K562 (cell line): Measurements from ENCODE around the gene VRK1. TPM values are rescaled to one million over a fixed set of nuclear protein-coding genes. Genes with fewer than 3 reads are reported as not detected.

Experiments
- ATAC-seq: fragments of 200-7000 bp; cut with Tn5 transposase; 3 replicates; pipeline ENCODE4 v1.9.1; 2020; ENCODE audit warnings: moderate library complexity
- BruUV-seq: library from RNA; stranded (reverse); fragments of 400-500 nt; replicated peaks from 2 replicates; lab custom pipeline; 2021; lab: Mats Ljungman, UMichigan
- CTCF ChIA-PET: fragments of 300-600 bp; formaldehyde crosslinking; extraction: SDS; loops from one replicate; lab custom pipeline; 2021; ENCODE audit warnings: low intra/inter-chr PET ratio; lab: Yijun Ruan, JAX
- POLR2A ChIA-PET: fragments of 300-600, 350-650 bp; sonication (Branson Sonifier 250); formaldehyde crosslinking; extraction: SDS; loops from one replicate; lab custom pipeline; 2021; ENCODE audit warnings: antibody characterized with exemption, inconsistent platforms; lab: Yijun Ruan, JAX
- DNase-seq, 4 experiments: peaks; one replicate each; pipeline versions ENCODE4 v3.0.0 to v3.0.0-alpha.2; 2011 to 2018; ENCODE audit warnings: low spot score in 3 of 4, mixed read lengths in 3 of 4; ENCODE audit errors: extremely low read depth in 1 of 4
- FAIRE-seq: peaks from 2 replicates; lab custom pipeline; 2011; peaks lifted over from hg19 to GRCh38; lab: Jason Lieb, UNC
- H2AFZ ChIP-seq: 2 replicates; pipeline ENCODE4 v1.6.0; 2011; ENCODE audit warnings: low read depth, low read length, control low read depth, inconsistent platforms
- H3K27ac ChIP-seq: fragments of 200-600 bp; 3 replicates; pipeline ENCODE4 v1.8.0; 2011; ENCODE audit warnings: low read depth, mild to moderate bottlenecking, control low read depth, inconsistent platforms, low read length, moderate library complexity, mixed read lengths; ENCODE audit errors: extremely low read depth
- H3K27me3 ChIP-seq, 2 experiments: fragments of 300-600 bp in 1 of 2; 2 replicates in 1 of 2; 3 replicates in 1 of 2; pipeline versions ENCODE4 v1.6.0 to v1.8.0; 2011; ENCODE audit warnings: inconsistent platforms in 2 of 2, low read length in 2 of 2, mild to moderate bottlenecking in 1 of 2, mixed read lengths in 1 of 2, moderate library complexity in 1 of 2; ENCODE audit not compliant: control insufficient read depth in 2 of 2, insufficient read depth in 2 of 2
- H3K36me3 ChIP-seq: fragments of 300-600 bp; 3 replicates; pipeline ENCODE4 v1.8.0; 2011; ENCODE audit warnings: mild to moderate bottlenecking, low read length, inconsistent platforms; ENCODE audit not compliant: control insufficient read depth, insufficient read depth
- H3K4me1 ChIP-seq, 2 experiments: fragments of 200-600 bp in 1 of 2; replicated peaks in 1 of 2; 2 replicates in 1 of 2; 3 replicates in 1 of 2; pipeline versions ENCODE4 v1.5.1 to v1.8.0; 2011; ENCODE audit warnings: inconsistent platforms in 2 of 2, low read length in 2 of 2, mild to moderate bottlenecking in 1 of 2, mixed read lengths in 1 of 2, moderate library complexity in 1 of 2; ENCODE audit not compliant: control insufficient read depth in 2 of 2, insufficient read depth in 2 of 2
- H3K4me2 ChIP-seq: 2 replicates; pipeline ENCODE4 v1.6.1; 2011; ENCODE audit warnings: low read length, control low read depth, inconsistent platforms, mixed read lengths; ENCODE audit not compliant: insufficient read depth
- H3K4me3 ChIP-seq: fragments of 200-600 bp; sonication (generic), shearing (Covaris generic); 2 replicates; pipeline ENCODE4 v1.5.1; 2016; ENCODE audit warnings: control low read depth, inconsistent platforms
- H3K79me2 ChIP-seq: fragments of 200-600 bp; 3 replicates; pipeline ENCODE4 v1.8.0; 2011; ENCODE audit warnings: low read length, inconsistent platforms; ENCODE audit not compliant: control insufficient read depth, insufficient read depth
- H3K9ac ChIP-seq, 2 experiments: 2 replicates each; pipeline versions ENCODE4 v1.6.0 to v1.6.1; 2011; ENCODE audit warnings: low read depth in 2 of 2, low read length in 2 of 2, control low read depth in 1 of 2, inconsistent platforms in 1 of 2, mild to moderate bottlenecking in 1 of 2, mixed read lengths in 1 of 2; ENCODE audit not compliant: insufficient read depth in 1 of 2
- H3K9me1 ChIP-seq: one replicate; pipeline ENCODE4 v1.6.0; 2011; ENCODE audit warnings: inconsistent platforms, mild to moderate bottlenecking, low read length, moderate library complexity; ENCODE audit not compliant: control insufficient read depth, insufficient read depth
- H3K9me3 ChIP-seq: replicated peaks from 2 replicates; pipeline ENCODE4 v1.5.1; 2011; ENCODE audit warnings: low read depth, low read length, inconsistent platforms; ENCODE audit not compliant: control insufficient read depth, insufficient read depth
- H4K20me1 ChIP-seq: replicated peaks from 2 replicates; pipeline ENCODE4 v1.6.1; 2011; ENCODE audit warnings: low read length, inconsistent platforms, mixed read lengths; ENCODE audit not compliant: control insufficient read depth, insufficient read depth
- CEBPG ChIP-seq, 3 experiments: fragments of 200-800 bp in 1 of 3; sonication (Bioruptor generic) in 1 of 3; sonication (generic) in 1 of 3; formaldehyde crosslinking in 1 of 3; IDR thresholded peaks in 2 of 3; conservative IDR thresholded peaks in 1 of 3; 2 replicates each; pipeline versions ENCODE4 v1.6.1 to v1.8.0; 2016 to 2022; ENCODE audit warnings: missing compliant biosample characterization in 2 of 3, missing genetic modification characterization in 2 of 3, mild to moderate bottlenecking in 1 of 3, missing genetic modification reagents in 1 of 3
- MTA2 ChIP-seq: fragments of 450-650 bp; IDR thresholded peaks from 2 replicates; pipeline ENCODE4 v1.6.1; 2016; ENCODE audit warnings: low read depth
- WGBS: fragments of 100-300 bp; shearing (Covaris generic); methylation state at CpG from one replicate; pipeline ENCODE4 v1.1.6; 2016; ENCODE audit warnings: low coverage, mixed read lengths; ENCODE audit not compliant: insufficient coverage; ENCODE audit errors: missing lambda C conversion rate; 5-methylcytosine and 5-hydroxymethylcytosine counted together
- in situ Hi-C: fragments of 300-500 bp; cut with MboI; formaldehyde crosslinking; loops from 4 replicates; pipeline ENCODE4 v1.15.0; 2018; ENCODE audit warnings: inconsistent platforms, mixed read lengths
- intact Hi-C: fragments of 100-400 bp; cut with micrococcal nuclease; formaldehyde crosslinking; loops from 2 replicates; pipeline ENCODE4 v1.14.2; 2022
- polyA plus RNA-seq, 8 experiments: library from polyadenylated mRNA; depleted of rRNA in 4 of 8; stranded (reverse) in 5 of 8; unstranded in 3 of 8; fragments of >200 nt; fragmentation: Nextera tagmentation in 2 of 8; fragmentation: Illumina TruSeq in 1 of 8; extraction: Ambion mirVana in 2 of 8; extraction: Trizol in 1 of 8; gene quantifications; 2 replicates each; pipeline versions ENCODE4 v1.2.1 to v1.2.3, GENCODE V29; 2011 to 2014; ENCODE audit warnings: inconsistent platforms in 1 of 8, missing spikeins in 1 of 8
- total RNA-seq, 7 experiments: library from RNA; depleted of rRNA in 6 of 7; stranded (reverse); fragments of >200 nt in 6 of 7; fragmentation: Illumina TruSeq in 2 of 7; extraction: Trizol in 2 of 7; gene quantifications; 2 replicates each; pipeline versions ENCODE4 v1.2.1 to v1.2.3, GENCODE V29; 2011 to 2021; ENCODE audit warnings: low replicate concordance in 1 of 7
- TF ChIP-seq, protein P1 (sequence below), 2 experiments: fragments of 450-650 bp in 1 of 2; sonication (generic) in 1 of 2; formaldehyde crosslinking in 1 of 2; IDR thresholded peaks in 1 of 2; conservative IDR thresholded peaks in 1 of 2; 2 replicates each; pipeline versions ENCODE4 v1.6.1 to v1.8.1; 2016 to 2023; ENCODE audit warnings: mild to moderate bottlenecking in 2 of 2, moderate library complexity in 2 of 2, inconsistent platforms in 1 of 2, missing genetic modification reagents in 1 of 2

The VRK1 gene
- total and polyA plus RNA-seq, 9 of the 15 experiments (the other 6 are each of a cell fraction or from before 2014, with no cell fraction given), result 83.6 to 177 (median 116) TPM

DNA sequence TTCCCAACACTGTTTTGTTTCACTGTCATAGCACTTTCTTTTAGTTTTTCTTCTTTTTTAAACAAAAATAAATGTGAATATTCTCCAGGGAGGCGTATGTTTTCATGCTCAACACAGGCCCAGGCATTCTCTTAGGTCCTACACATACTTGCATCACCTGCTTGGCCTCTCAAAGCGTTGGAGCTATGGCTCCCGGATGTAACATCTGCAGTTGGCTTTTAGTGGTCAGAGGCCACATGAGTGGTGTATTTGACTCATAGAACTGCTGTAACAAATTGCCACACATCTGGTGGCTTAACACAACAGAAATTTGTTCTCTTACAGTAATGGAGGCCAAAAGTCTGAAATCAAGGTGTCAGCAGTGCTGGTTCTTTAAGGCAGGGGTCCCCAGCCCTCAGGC, 44.6 kb upstream of the VRK1 start:
- intact Hi-C loops, result no loop called here

More for the DNA sequence above, 44.6 kb upstream of the VRK1 start:
- TF ChIP-seq MTA2 (no peak), CEBPG (CRISPR knock-in tag; IDR thresholded peaks at IDR 0.05) (peak; percentile 57; the same call in 1 of the 2 replicates), CEBPG (tag; conservative IDR thresholded peaks at IDR 0.05 in 1 of 2, IDR thresholded peaks at IDR 0.05 in 1 of 2) (peak in 1 of 2 experiments; percentile 68; a peak in 1 of 4 replicates)
- TF ChIP-seq, protein P1, sequence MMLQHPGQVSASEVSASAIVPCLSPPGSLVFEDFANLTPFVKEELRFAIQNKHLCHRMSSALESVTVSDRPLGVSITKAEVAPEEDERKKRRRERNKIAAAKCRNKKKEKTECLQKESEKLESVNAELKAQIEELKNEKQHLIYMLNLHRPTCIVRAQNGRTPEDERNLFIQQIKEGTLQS (IDR thresholded peaks at IDR 0.05), result 0 out of 2 replicates have a peak, but pooled peaks have one; percentile 10
- TF ChIP-seq, protein P1 (CRISPR knock-in tag; conservative IDR thresholded peaks at IDR 0.05), result no peak
- TF ChIP-seq, all 486 proteins: peak for 2
- Histone ChIP-seq H3K4me3 (no peak overlapping the region), H3K4me1 (peaks cover 22 to 27% of the 10 kb centered on the region in 2 experiments), H3K79me2 (no peaks in the 10 kb centered on the region), H4K20me1 (no peaks in the 10 kb centered on the region), H3K4me2 (no peak overlapping the region), H3K9ac (no peak overlapping the region), H3K27me3 (peaks cover 7 to 22% of the 10 kb centered on the region in 2 experiments), H3K36me3 (no peaks in the 10 kb centered on the region), H3K9me3 (no peaks in the 10 kb centered on the region; the same call in 1 of the 2 replicates), H3K27ac (no peak overlapping the region), H2AFZ (peak overlapping the region; percentile 7; the same call in 1 of the 2 replicates), H3K9me1 (peaks cover 2% of the 10 kb centered on the region)
- FAIRE-seq (no peak), ATAC-seq (no peak), DNase-seq (no peak)
- BruUV-seq, result no TSS peak
- WGBS, result 26% methylated on average over 3 of the region's 3 CpGs
- ChIA-PET POLR2A (no interaction called here), CTCF (no interaction called here)
- in situ Hi-C loops, result no loop called here
